IPS-15b (cell line): ENCODE data around the gene IFNA6.

ENCODE experiments used
- H3K27me3 ChIP-seq: one replicate; pipeline ENCODE4 v1.6.1; 2013; ENCODE audit warnings: low read length; ENCODE audit not compliant: control insufficient read depth, insufficient read depth
- H3K36me3 ChIP-seq: one replicate; pipeline ENCODE4 v1.6.1; 2013; ENCODE audit warnings: low read length; ENCODE audit not compliant: control insufficient read depth, insufficient read depth
- H3K4me1 ChIP-seq: one replicate; pipeline ENCODE4 v1.6.1; 2013; ENCODE audit warnings: mild to moderate bottlenecking, low read length; ENCODE audit not compliant: control insufficient read depth, insufficient read depth
- H3K4me3 ChIP-seq: one replicate; pipeline ENCODE4 v1.5.1; 2013; ENCODE audit warnings: low read depth, low read length
- H3K9ac ChIP-seq: one replicate; pipeline ENCODE4 v1.6.1; 2013; ENCODE audit warnings: low read depth, mild to moderate bottlenecking, low read length
- H3K9me3 ChIP-seq: one replicate; pipeline ENCODE4 v1.6.1; 2013; ENCODE audit warnings: mild to moderate bottlenecking, low read length; ENCODE audit not compliant: control insufficient read depth, insufficient read depth

IFNA6 gene

DNA sequence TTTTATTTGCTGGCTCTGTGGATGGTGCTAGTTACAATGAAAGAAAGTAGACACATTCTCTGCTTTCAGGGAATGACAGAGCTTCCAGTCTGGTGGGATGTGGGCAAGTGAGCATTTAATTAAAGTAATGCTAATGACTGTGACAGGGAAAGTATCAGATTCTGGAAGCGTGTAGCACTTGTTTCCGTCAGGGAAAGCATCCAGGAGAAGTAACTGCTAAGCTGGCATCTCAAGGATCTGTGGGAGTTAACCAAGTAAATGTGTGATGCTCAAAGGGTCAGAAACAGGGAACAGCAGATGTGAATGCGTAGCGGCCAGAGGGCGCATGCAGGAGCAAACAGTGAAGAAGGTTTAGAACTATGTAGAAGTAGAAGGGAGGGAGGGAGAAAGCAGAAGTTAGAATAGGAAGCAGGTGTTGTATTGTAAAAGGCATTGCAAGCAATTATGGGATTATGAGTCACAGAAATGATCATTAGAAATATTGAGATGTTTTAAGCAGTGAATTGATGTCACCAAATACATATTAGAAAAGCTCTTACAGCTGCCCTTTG lies 27.7 kb downstream of the IFNA6 start:
- Histone ChIP-seq H3K4me3 (no peak overlapping the region), H3K9me3 (no peaks in the 10 kb centered on the region), H3K9ac (no peak overlapping the region), H3K36me3 (no peaks in the 10 kb centered on the region), H3K27me3 (no peaks in the 10 kb centered on the region), H3K4me1 (no peaks in the 10 kb centered on the region)

DNA sequence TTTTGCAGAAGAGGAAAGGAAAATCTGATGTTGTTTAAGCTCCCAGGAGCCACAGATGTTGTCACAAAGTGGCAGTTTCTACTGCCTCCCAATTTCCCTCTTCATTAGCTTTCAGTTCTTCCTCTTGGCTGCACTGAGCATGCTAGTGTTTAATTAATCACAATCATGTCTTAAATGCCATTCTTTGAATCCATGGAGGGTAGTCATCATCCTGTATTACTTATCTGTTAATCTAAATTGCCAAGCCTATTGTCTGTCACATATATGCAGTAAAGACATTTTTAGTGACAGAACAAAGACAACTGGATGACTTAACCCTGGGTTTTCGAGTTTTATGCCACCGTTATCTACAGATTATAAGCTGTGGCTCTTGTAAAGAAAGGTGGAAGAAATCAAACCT lies 30.2 kb downstream of the IFNA6 start:
- Histone ChIP-seq H3K9ac (no peak overlapping the region), H3K9me3 (no peaks in the 10 kb centered on the region), H3K36me3 (no peaks in the 10 kb centered on the region), H3K4me1 (no peaks in the 10 kb centered on the region), H3K27me3 (peaks cover 2% of the 10 kb centered on the region), H3K4me3 (no peak overlapping the region)

DNA sequence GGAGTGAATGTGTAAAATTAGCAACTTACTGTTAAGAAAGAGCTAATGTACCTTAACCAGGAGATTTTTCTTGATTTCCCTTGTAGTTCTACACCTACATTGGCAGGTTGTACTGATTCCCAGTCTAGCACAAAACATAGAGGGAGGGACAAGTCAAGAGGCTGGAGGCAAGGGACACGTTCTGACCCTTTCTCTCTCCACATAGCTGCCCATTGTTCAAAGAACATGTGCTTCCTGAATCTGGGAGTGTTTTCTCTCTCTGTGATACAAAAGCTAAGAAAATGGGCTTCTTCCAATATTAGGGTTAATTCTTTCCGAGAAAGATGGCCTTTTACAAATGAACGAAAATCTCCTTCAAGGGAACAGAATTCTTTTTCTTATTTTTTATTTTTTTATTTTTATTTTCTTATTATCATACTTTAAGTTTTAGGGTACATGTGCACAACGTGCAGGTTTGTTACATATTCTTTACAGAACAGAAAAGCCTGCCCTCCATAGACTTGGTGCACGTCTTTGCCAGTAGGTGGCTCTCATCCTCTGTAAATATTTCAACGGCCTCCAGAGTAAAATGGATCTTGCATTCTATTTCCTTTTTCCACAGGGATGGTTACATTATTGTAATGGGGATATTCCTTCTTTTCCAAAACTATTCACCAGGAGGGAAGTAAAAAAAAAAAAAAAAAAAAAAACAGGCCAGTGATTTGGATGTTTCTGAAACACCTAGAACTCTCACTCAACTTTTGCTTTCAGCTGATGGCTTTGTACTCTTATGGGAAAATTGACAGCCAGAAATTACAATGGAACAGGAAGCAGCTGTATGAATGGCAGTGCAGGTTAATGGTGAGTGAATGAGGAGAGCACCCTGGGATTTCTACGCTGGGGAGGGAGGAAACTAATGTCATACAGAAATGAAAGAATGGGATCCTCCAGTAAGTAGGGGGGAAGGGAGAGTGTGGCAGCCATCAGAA lies 32.4 kb downstream of the IFNA6 start:
- no peaks in the 10 kb centered on the region for H3K9me3 ChIP-seq
- H3K4me1 ChIP-seq = no peaks in the 10 kb centered on the region
- no peaks in the 10 kb centered on the region for H3K36me3 ChIP-seq
- no peak overlapping the region for H3K9ac ChIP-seq
- no peak overlapping the region for H3K4me3 ChIP-seq
- peaks cover 2% of the 10 kb centered on the region for H3K27me3 ChIP-seq

DNA sequence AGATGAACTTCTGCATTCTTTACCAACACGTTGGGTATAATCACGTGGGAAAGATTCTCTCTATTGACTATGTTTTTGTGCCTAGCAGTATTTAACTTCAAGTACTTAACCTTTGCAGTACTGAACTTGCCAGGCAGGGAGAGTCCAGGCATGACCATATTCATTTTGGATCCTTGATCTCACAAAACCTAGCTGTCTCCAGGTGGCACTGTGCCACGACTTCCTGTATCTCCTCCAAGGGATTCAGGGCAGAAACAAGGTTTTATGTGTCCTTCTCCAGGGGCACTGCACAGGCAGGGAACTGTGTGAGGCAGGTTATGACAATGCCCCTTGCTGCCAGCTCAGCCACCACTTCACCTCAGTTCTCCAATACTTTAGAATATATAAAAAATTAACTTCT lies 33.8 kb downstream of the IFNA6 start:
- no peaks in the 10 kb centered on the region for H3K9me3 ChIP-seq
- no peaks in the 10 kb centered on the region for H3K36me3 ChIP-seq
- H3K4me1 ChIP-seq = no peaks in the 10 kb centered on the region
- H3K27me3 ChIP-seq = peaks cover 2% of the 10 kb centered on the region
- no peak overlapping the region for H3K4me3 ChIP-seq
- H3K9ac ChIP-seq = no peak overlapping the region

GRCh38 chr9:21316032-21316842 lies 34.5 kb downstream of the IFNA6 start:
- Histone ChIP-seq H3K36me3 (no peaks in the 10 kb centered on the region), H3K4me1 (no peaks in the 10 kb centered on the region), H3K4me3 (no peak overlapping the region), H3K9ac (no peak overlapping the region), H3K27me3 (peaks cover 2% of the 10 kb centered on the region), H3K9me3 (no peaks in the 10 kb centered on the region)

GRCh38 chr9:21314152-21314551 lies 36.5 kb downstream of the IFNA6 start:
- Histone ChIP-seq H3K27me3 (peaks cover 2% of the 10 kb centered on the region), H3K36me3 (no peaks in the 10 kb centered on the region), H3K4me1 (no peaks in the 10 kb centered on the region), H3K9ac (no peak overlapping the region), H3K9me3 (no peaks in the 10 kb centered on the region), H3K4me3 (no peak overlapping the region)

DNA sequence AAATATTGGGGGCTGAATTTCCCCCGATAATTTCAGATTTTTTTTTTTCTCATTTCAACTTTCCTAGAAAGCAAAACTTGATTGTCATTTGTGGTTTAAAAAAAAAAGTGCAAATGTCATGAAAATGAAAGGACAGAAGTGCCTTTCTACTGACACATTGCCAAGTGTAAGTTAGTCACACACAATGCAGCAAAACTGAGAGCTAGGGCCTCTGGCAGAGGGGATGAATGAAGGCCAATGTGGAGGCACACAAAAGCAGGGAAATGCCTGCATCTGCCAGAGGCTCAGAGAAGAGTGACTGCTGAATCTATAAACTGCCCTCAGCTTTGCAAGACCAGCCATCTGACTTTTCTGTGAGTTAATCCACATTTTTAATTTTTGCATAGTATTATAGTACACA lies 38.8 kb downstream of the IFNA6 start:
- Histone ChIP-seq H3K9ac (no peak overlapping the region), H3K36me3 (no peaks in the 10 kb centered on the region), H3K27me3 (no peaks in the 10 kb centered on the region), H3K9me3 (no peaks in the 10 kb centered on the region), H3K4me1 (no peaks in the 10 kb centered on the region), H3K4me3 (no peak overlapping the region)

DNA sequence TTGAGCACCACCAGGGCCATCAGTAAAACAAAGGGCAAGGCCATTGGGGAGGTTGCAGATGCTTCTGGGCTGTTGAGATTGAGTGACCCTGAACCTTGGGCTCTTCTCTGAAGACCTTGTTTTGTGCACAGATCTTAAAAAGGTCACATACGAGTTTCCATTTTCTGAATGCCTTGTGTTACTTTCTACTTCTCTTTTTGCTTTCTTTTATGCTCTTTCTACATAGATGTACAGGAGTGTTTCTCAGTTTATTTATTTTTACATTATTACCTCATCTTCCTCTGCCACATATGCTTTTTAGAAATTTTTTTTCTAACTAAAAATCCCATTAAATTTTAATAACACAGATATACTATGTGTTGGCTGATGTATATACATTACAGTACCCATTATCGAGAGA lies 45.5 kb downstream of the IFNA6 start, which contains the start of gene IFNA5:
IFNA5 (minus strand) TSS at position 101 of the 400 bp plus-strand sequence; CDS start at position 44, 57 bp downstream.
- Histone ChIP-seq H3K9ac (no peak within 1 kb of the TSS), H3K4me3 (no peak within 1 kb of the TSS), H3K27me3 (no peaks in the 10 kb centered on the region), H3K9me3 (no peaks in the 10 kb centered on the region), H3K4me1 (no peaks in the 10 kb centered on the region), H3K36me3 (no peaks in the 10 kb centered on the region)
